A549 (cell line): ENCODE results near the gene MAGI2. TPM values are rescaled to one million over a fixed set of nuclear protein-coding genes. Genes with fewer than 3 reads are reported as not detected.

Source experiments
- ATAC-seq, 2 experiments: fragments of 200-7000 bp in 1 of 2; fragments of >200 bp in 1 of 2; cut with Nextera tagmentation in 1 of 2; cut with Tn5 transposase in 1 of 2; 3 replicates each; pipeline versions ENCODE4 v1.8.0 to v1.9.1; 2018 to 2020; ENCODE audit warnings: mild to moderate bottlenecking in 1 of 2, moderate library complexity in 1 of 2
- CTCF ChIA-PET: fragments of 300-600 bp; sonication (Branson Sonifier 250); formaldehyde crosslinking; extraction: SDS; loops from one replicate; lab custom pipeline; 2021; ENCODE audit warnings: antibody characterized with exemption, inconsistent platforms; lab: Yijun Ruan, JAX
- POLR2A ChIA-PET: fragments of 350-600 bp; formaldehyde crosslinking; extraction: SDS; loops from one replicate; lab custom pipeline; 2021; ENCODE audit warnings: antibody characterized with exemption, inconsistent platforms; lab: Yijun Ruan, JAX
- DNase-seq, 2 experiments: peaks; one replicate each; pipeline versions ENCODE4 v3.0.0 to v3.0.0-alpha.2; 2011 to 2016; ENCODE audit warnings: low read depth in 1 of 2, low spot score in 1 of 2
- FAIRE-seq: peaks from 2 replicates; lab custom pipeline; 2011; peaks lifted over from hg19 to GRCh38; lab: Jason Lieb, UNC
- H3K27ac ChIP-seq, 2 experiments: fragments of >200 bp; sonication (Bioruptor Twin); formaldehyde crosslinking; 3 replicates each; pipeline ENCODE4 v1.5.1; 2016 to 2017
- H3K4me1 ChIP-seq: fragments of >200 bp; sonication (Bioruptor Twin); formaldehyde crosslinking; 3 replicates; pipeline ENCODE4 v1.6.1; 2016
- H3K4me2 ChIP-seq: fragments of >200 bp; sonication (Bioruptor Twin); formaldehyde crosslinking; 3 replicates; pipeline ENCODE4 v1.6.1; 2016
- H3K4me3 ChIP-seq: fragments of >200 bp; sonication (Bioruptor Twin); formaldehyde crosslinking; 3 replicates; pipeline ENCODE4 v1.5.1; 2016
- H3K9me3 ChIP-seq: fragments of >200 bp; sonication (Bioruptor Twin); formaldehyde crosslinking; 3 replicates; pipeline ENCODE4 v1.6.1; 2016
- BCL3 ChIP-seq: fragments of >200 bp; sonication (Bioruptor Twin); formaldehyde crosslinking; IDR thresholded peaks from 3 replicates; pipeline ENCODE4 v1.6.1; 2016
- CHD4 ChIP-seq: fragments of 200-600 bp; sonication (generic); IDR thresholded peaks from 2 replicates; pipeline ENCODE4 v1.6.1; 2016; ENCODE audit warnings: antibody characterized with exemption, mild to moderate bottlenecking, borderline replicate concordance
- FOXS1 ChIP-seq: fragments of 250-450 bp; sonication (Bioruptor Pico); IDR thresholded peaks from 2 replicates; pipeline ENCODE4 v1.5.0; 2020; ENCODE audit warnings: mild to moderate bottlenecking, moderate library complexity
- HDAC2 ChIP-seq: fragments of 200-600 bp; sonication (generic); IDR thresholded peaks from 2 replicates; pipeline ENCODE4 v1.6.1; 2016
- HES2 ChIP-seq: fragments of >200 bp; sonication (Bioruptor Twin); formaldehyde crosslinking; IDR thresholded peaks from 2 replicates; pipeline ENCODE4 v1.6.1; 2016
- HEYL ChIP-seq: fragments of 250-450 bp; sonication (Bioruptor Pico); IDR thresholded peaks from 2 replicates; pipeline ENCODE4 v1.8.0; 2021; ENCODE audit warnings: mild to moderate bottlenecking, moderate library complexity
- HOXA7 ChIP-seq: fragments of 250-450 bp; sonication (Bioruptor Pico); IDR thresholded peaks from 2 replicates; pipeline ENCODE4 v1.5.0; 2020; ENCODE audit warnings: mild to moderate bottlenecking, moderate library complexity
- JUNB ChIP-seq: fragments of >200 bp; sonication (Bioruptor Twin); formaldehyde crosslinking; IDR thresholded peaks from 2 replicates; pipeline ENCODE4 v1.6.1; 2016
- KDM1A ChIP-seq: fragments of 200-600 bp; sonication (generic); IDR thresholded peaks from 2 replicates; pipeline ENCODE4 v1.6.1; 2016; ENCODE audit warnings: low read depth, mild to moderate bottlenecking
- KDM5A ChIP-seq: fragments of 200-600 bp; sonication (generic); IDR thresholded peaks from 2 replicates; pipeline ENCODE4 v1.6.1; 2016; ENCODE audit warnings: antibody characterized with exemption, mild to moderate bottlenecking
- MAX ChIP-seq: IDR thresholded peaks from 2 replicates; pipeline ENCODE4 v1.6.1; 2012
- MAZ ChIP-seq: fragments of 150-350 bp; IDR thresholded peaks from 2 replicates; pipeline ENCODE4 v1.6.1; 2014; ENCODE audit warnings: antibody characterized with exemption, low read depth, low read length, borderline replicate concordance
- NFE2L2 ChIP-seq: fragments of 150-350 bp; conservative IDR thresholded peaks from 2 replicates; pipeline ENCODE4 v1.6.1; 2014; ENCODE audit warnings: low read length
- NR3C1 ChIP-seq: fragments of >200 bp; sonication (Bioruptor Twin); formaldehyde crosslinking; IDR thresholded peaks from 3 replicates; pipeline ENCODE4 v1.6.1; 2017
- PHF8 ChIP-seq: fragments of 200-600 bp; sonication (generic); IDR thresholded peaks from 2 replicates; pipeline ENCODE4 v1.6.1; 2016; ENCODE audit warnings: low read depth, mild to moderate bottlenecking, antibody characterized with exemption, moderate library complexity, borderline replicate concordance
- POLR2AphosphoS2 ChIP-seq: conservative IDR thresholded peaks from 2 replicates; pipeline ENCODE4 v1.6.1; 2012; ENCODE audit warnings: low read length, improper control_type of control experiment, inconsistent platforms
- RAD21 ChIP-seq, 2 experiments: fragments of >200 bp in 1 of 2; sonication (Bioruptor Twin) in 1 of 2; formaldehyde crosslinking in 1 of 2; IDR thresholded peaks in 1 of 2; conservative IDR thresholded peaks in 1 of 2; 2 replicates in 1 of 2; 3 replicates in 1 of 2; pipeline ENCODE4 v1.6.1; 2012 to 2018; ENCODE audit warnings: inconsistent platforms in 1 of 2
- RCOR1 ChIP-seq: fragments of 150-350 bp; IDR thresholded peaks from 2 replicates; pipeline ENCODE4 v1.6.1; 2014; ENCODE audit warnings: antibody characterized with exemption, low read length, low read depth
- RFX5 ChIP-seq: fragments of 450-650 bp; IDR thresholded peaks from 2 replicates; pipeline ENCODE4 v1.7.1; 2014; ENCODE audit warnings: antibody characterized with exemption, mild to moderate bottlenecking, moderate library complexity
- SREBF2 ChIP-seq: fragments of 450-650 bp; IDR thresholded peaks from 2 replicates; pipeline ENCODE4 v1.6.1; 2014; ENCODE audit warnings: mild to moderate bottlenecking, moderate library complexity
- ZNF302 ChIP-seq: fragments of 250-450 bp; sonication (Bioruptor Pico); IDR thresholded peaks from 2 replicates; pipeline ENCODE4 v1.9.0; 2021; ENCODE audit warnings: inconsistent platforms, mild to moderate bottlenecking, moderate library complexity
- WGBS: methylation state at CpG from one replicate; pipeline ENCODE4 v1.1.6; 2017; ENCODE audit errors: missing lambda C conversion rate; 5-methylcytosine and 5-hydroxymethylcytosine counted together
- polyA plus RNA-seq, 4 experiments: library from polyadenylated mRNA; depleted of rRNA in 3 of 4; stranded (reverse); fragments of >200 nt; fragmentation: RNase III in 1 of 4; extraction: RNeasy Plus Mini Kit Qiagen cat#74134 plus additional on column Dnase treatment in 1 of 4; gene quantifications; 2 replicates in 3 of 4; 3 replicates in 1 of 4; pipeline ENCODE4 v1.2.3, GENCODE V29; 2011 to 2017
- TF ChIP-seq, protein P1 (sequence below): fragments of 250-450 bp; sonication (Bioruptor Pico); IDR thresholded peaks from 2 replicates; pipeline ENCODE4 v1.5.0; 2020; ENCODE audit warnings: low read depth, mild to moderate bottlenecking, moderate library complexity
- TF ChIP-seq, protein P2 (sequence below): IDR thresholded peaks from 2 replicates; pipeline ENCODE4 v1.6.1; 2012; ENCODE audit warnings: low read depth, borderline replicate concordance

MAGI2 gene
- polyA plus RNA-seq, 2 of the 4 experiments (the other 2 are of a cell fraction), result 0.48 to 0.81 TPM

DNA sequence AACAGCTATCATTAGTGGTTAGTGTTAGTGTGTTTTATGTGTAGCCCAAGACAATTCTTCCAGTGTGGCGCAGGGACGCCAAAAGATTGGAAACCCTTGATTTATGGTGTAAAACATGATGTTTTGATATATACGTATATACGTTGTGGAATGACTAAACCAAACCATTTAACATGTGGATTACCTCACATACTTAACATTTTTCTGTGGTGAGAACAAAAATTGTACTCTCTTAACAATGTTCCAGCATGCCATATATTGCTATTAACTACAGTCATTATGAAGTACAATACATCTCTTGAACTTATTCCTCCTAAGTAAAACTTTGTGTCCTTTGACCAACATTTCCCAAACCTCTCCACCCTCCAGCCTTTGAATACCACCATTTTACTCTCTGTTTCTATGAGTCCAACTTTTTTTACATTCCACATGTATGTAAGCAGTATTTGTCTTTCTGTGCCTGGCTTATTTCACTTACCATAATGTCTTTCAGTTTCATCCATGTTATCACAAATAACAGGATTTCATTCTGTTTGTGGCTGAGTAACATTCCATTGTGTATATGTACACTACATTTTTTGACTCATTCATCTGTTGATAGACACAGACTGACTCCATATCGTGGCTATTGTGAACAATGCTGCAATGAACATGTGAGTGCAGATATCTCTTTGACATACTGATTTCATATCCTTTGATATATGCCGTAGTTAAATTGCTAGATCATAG, 42.2 kb upstream of the MAGI2 start:
- no peak overlapping the region for H3K27ac ChIP-seq
- FAIRE-seq, result no peak
- H3K4me2 ChIP-seq, result no peak overlapping the region
- ChIA-PET POLR2A (no interaction called here), CTCF (no interaction called here)
- no peak for ATAC-seq
- no peak overlapping the region for H3K4me3 ChIP-seq
- 77% methylated on average over 6 of the region's 6 CpGs for WGBS
- 0 out of 3 replicates have a peak, but pooled peaks cover 5% of the 10 kb centered on the region for H3K4me1 ChIP-seq
- no peaks in the 10 kb centered on the region for H3K9me3 ChIP-seq
- TF ChIP-seq HES2 (no peak), RFX5 (no peak), NR3C1 (no peak), KDM1A (no peak), NFE2L2 (no peak), HEYL (CRISPR knock-in tag) (no peak), MAZ (no peak), POLR2AphosphoS2 (no peak), JUNB (no peak), RCOR1 (no peak), RAD21 (conservative IDR thresholded peaks at IDR 0.05 in 1 of 2, IDR thresholded peaks at IDR 0.05 in 1 of 2) (no peak), SREBF2 (no peak), ZNF302 (no peak)
- TF ChIP-seq, protein P1, sequence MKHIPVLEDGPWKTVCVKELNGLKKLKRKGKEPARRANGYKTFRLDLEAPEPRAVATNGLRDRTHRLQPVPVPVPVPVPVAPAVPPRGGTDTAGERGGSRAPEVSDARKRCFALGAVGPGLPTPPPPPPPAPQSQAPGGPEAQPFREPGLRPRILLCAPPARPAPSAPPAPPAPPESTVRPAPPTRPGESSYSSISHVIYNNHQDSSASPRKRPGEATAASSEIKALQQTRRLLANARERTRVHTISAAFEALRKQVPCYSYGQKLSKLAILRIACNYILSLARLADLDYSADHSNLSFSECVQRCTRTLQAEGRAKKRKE, result no peak
- TF ChIP-seq, protein P2, sequence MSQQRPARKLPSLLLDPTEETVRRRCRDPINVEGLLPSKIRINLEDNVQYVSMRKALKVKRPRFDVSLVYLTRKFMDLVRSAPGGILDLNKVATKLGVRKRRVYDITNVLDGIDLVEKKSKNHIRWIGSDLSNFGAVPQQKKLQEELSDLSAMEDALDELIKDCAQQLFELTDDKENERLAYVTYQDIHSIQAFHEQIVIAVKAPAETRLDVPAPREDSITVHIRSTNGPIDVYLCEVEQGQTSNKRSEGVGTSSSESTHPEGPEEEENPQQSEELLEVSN, result no peak
- DNase-seq, result no peak

- Histone ChIP-seq H3K27ac (no peak overlapping the region), H3K4me2 (no peak overlapping the region)
- DNase-seq (no peak), ATAC-seq (no peak)
- TF ChIP-seq KDM1A, result no peak
- TF ChIP-seq FOXS1 (CRISPR knock-in tag), result no peak
- TF ChIP-seq HOXA7 (CRISPR knock-in tag), result no peak
- TF ChIP-seq KDM5A, result no peak
- TF ChIP-seq MAX, result no peak
- TF ChIP-seq MAZ, result no peak
- TF ChIP-seq HDAC2, result no peak
- TF ChIP-seq RCOR1, result no peak
- no peak for TF ChIP-seq PHF8
- no peak for TF ChIP-seq BCL3
- no peak for TF ChIP-seq CHD4
- no peak for TF ChIP-seq HES2
- TF ChIP-seq, all 56 proteins: peak for 0
- ChIA-PET CTCF (no interaction called here), POLR2A (no interaction called here)
- 77% methylated on average over 2 of the region's 2 CpGs for WGBS
- no peak for FAIRE-seq
- Histone ChIP-seq H3K4me3 (no peak overlapping the region), H3K9me3 (no peaks in the 10 kb centered on the region), H3K4me1 (0 out of 3 replicates have a peak, but pooled peaks cover 5% of the 10 kb centered on the region)
These were observed 40.6 kb upstream of the MAGI2 start for GRCh38 chr7:79494046-79494445.
